CD4-positive, alpha-beta T cell treated with Interleukin-1 beta for 1 hour (primary cell): ENCODE results near the gene ARHGDIB.
A peak's percentile ranks its signal among the peaks of the same experiment; 100 is the strongest.

Experiments used
- DNase-seq, 2 donors: peaks; one replicate each; pipeline ENCODE4 v3.0.0-alpha.2; 2020 to 2022

The ARHGDIB gene

DNA sequence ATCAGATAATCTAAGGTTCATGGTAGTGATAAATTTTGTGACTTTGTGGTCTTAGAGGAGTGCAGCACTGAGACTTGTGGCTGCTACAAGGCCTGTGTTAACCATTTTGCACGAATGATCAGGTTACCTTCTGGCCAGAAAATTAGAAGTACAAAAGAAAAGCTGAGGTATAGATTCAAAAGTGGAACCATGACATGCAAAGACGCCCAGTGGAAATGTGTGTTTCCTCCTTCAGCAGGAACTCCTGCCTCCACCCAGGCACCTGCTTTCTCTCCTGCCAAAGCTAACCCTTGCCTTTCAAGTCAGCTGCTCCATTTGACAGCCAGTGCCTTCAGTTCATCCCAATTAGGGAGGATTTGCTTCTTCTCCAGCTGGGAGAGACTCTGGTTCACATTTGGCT lies 21.6 kb upstream of the ARHGDIB start:
- DNase-seq, result no peak

DNA sequence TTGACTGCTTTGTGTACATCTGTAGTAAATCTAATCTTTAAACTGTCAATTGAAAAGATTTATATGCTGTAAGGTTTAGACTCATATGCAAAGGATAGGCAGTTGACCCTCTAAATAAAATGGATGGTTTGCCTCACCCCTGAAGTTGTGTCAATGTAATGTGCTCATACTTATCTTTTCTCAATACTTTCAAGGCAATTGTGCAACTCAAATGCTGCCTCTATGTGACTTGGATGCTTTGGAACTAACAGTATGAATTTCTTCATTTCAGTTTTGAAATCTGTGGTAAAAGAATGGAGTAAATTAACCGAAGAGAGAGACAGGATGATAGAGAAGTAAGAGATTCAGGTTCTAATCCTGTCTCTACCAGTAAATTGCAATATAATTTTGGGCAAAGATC lies 21.2 kb upstream of the ARHGDIB start:
- DNase-seq, result no peak

DNA sequence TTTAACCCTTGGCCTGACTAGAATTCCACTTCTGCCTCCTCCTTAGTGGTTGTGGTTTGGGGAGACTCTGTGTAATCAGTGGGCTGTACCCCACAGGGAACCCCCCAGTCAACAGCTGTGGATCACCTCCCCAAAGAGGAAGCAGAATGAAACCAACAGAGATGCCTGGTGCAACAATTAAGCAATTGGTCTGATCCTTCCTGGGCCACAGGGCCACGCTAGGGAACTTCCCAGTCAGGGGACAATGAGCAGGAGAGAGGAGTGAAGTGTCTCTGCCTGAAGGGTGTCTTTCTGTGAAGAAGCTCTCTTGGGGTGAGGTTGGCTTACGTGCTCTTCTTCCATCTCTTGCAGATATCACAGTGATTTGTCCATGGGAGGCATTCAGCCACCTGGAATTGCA lies 19.6 kb upstream of the ARHGDIB start:
- DNase-seq, result peak in 1 of 2 donors; percentile 71

DNA sequence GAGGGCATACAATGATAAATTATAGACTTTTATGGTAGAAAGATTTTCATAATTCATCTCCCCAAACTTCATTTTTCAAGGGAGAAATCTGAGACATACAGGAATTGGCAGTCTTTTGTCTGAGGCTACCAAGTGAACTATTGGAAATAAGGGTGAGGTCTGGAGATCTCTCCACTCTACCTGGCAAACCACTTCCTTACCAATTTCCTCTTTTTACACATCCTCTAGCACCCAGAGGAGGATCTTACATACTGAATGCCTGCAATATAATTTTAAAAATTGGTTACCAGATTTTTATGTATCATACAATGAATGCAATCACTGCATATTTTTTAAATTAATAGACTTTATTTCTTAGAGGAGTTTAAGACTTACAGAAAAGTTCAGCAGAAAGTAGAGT lies 18.1 kb upstream of the ARHGDIB start:
- DNase-seq, result no peak

DNA sequence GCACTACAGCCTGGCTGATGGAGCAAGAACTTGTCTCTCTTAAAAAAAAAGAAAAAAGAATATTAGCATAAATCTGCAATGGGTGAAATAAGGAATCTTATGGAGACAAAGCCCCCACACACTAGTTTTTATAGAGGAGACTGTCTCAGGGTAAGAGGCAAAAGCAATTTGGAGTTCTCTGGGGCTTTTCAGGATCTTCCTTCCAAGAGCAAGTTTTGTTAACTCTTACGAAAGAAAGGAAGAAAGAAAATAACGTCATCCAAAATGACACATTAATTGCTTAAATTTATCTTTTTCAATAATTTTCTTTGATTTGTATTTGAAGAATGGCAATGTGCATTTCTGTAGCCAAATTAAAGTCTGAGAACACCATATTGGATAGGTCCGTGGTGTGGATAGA lies 15.3 kb upstream of the ARHGDIB start:
- no peak for DNase-seq

DNA sequence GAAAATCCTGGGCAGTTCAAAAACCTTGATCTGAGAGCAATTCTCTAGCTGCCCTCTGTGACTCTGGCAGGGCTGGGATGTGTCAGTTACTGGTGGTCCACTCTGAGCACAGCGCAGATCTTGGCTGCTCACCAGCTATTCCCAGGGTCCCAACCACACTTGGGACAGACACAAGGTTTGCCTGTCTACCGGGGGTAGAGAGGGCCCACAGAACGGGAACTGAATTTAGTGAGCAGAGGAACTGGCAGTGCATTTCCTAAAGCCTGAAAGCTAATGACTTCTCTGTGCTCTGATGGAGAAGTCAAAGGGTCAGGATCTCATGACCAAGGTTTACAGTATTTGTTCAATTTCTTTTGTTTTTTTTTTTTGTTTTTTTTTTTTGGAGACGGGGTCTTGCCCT lies 14.1 kb upstream of the ARHGDIB start:
- no peak for DNase-seq

DNA sequence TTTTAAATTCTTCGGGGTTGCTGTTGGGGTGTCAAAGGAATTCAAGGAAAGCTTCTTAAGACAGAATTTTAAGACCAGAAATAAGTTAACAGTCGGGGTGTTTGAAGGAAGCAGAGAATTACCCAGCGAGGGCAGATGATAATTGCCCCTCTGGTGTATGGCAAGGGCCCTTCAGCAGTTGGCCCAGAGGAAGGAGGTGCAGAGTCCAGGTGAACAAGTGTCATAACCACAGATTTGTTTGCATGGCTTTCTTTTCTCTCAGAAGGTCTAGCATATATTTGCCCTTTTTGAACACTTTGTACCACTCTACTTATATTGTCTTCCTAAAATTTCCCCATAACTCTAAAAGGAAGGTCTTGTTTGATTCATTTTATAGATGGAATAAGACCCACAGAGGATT lies 13.2 kb upstream of the ARHGDIB start:
- no peak for DNase-seq

DNA sequence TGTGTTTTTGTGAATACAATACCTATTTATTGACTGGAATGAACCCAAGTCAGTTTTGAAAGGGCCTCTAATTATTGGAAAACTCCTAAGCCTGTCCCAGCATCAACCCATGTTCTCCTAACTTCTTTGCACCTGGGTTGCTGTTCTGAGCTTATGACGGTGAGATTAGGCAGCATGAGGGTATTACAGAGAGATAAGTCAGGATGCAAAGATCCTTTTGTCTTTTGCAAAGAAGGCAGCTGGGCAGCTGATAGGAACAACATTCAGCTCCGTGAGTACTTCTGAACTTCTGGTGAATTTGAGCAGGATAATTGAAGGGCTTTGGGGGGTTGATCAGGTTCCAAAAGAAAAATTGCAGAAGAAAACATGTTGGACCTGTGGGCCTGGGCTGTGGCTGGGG lies 11.4 kb upstream of the ARHGDIB start, which contains the start of gene PDE6H:
PDE6H (plus strand) TSS at position 227 of the 400 bp plus-strand sequence. CDS start 4,971 bp downstream, outside the sequence.
- DNase-seq, result no peak

DNA sequence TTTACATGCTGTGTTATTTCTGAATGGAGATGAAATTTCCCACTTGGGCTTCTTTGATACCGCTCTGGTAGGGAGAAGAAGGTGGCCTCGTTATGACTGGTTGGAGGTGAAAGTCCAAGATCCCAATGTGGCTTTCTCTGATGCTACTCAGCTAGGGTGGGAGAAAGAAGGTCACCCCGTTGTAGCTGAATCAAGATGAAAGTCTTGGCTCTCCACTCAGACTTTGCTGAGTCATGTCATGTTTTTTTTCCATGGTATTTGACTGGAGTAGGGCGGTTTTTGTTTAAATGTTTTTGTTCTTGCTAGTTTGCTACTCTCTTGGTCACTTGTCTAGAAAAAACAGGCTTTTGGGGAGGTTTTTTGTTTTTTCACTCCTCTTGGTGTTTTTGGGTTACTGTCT lies 9.1 kb upstream of the ARHGDIB start:
- DNase-seq, result no peak

DNA sequence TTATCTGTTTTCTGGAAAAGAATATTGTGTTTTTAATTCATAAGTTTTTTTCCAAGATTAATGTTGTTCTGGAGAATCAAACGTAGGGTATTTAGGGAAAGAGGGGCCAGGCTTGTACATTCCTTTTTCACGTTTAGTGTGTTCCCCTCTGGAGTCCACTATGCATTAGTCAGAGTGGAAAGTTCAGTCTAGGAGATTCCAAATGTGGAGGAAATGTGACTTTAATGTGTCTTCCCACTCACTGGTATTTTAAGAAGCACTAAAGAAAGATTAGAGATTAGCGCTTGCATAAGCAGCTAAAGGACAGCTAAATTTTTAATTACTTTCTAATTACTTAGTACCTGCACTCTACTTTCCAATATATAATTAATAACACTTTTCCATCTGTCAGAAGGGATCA lies 7.1 kb upstream of the ARHGDIB start:
- DNase-seq, result no peak

DNA sequence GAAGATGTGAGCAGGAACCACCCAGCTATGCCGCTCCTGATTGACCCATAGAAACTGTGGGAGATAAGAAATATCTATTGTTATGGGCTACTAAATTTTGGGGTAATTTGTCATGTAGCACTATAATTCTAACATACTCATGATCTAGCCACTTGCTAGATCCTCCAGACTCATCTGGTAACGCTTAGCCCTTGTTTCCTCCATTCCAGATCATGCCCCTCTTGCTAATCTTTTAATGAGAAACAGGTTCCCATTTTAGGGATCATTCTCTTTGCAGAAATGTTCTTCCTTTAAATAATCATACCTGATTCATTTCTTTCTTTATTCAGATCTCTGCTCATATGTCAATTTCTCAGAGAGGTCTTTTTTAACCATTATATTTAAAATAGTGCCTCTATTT lies 3.8 kb upstream of the ARHGDIB start:
- DNase-seq, result no peak

DNA sequence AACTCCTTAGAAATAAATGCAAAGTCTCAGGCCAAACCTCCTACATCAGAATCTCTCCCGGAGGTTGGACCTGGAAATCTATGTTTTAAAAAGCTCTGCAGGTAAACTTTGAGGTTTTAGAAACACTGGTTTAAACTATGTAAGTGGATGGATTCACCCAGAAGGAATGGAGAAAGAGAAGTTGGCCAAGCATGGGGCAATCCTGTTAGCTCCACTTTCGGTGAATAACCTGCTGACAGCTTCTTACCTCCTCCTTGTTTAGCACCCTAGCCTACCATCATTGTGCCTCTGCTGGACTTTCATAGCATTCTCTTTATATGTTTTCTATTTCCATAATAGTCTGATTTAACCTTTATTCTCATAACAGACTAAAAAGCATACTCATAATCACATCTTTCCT lies 3.0 kb upstream of the ARHGDIB start:
- DNase-seq, result no peak

DNA sequence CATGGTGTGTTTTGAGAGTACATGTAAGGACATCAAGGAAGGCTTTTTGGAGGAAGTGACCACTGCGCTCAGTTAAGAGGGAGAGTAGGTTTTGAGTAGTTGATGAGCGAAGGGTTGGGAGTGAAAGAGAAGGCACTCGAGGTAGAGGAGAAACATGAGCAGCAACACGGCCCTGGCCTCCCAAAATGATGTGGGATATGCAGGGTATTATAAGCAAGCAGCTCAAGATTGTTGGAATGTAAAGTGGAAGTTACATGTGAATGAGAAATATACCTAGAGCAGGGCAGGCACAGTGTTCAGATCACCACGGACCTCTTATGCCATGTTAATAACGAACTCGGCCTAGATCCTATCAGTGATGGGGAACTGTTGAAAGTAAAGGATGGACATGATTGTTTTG lies 2.1 kb upstream of the ARHGDIB start:
- no peak for DNase-seq

DNA sequence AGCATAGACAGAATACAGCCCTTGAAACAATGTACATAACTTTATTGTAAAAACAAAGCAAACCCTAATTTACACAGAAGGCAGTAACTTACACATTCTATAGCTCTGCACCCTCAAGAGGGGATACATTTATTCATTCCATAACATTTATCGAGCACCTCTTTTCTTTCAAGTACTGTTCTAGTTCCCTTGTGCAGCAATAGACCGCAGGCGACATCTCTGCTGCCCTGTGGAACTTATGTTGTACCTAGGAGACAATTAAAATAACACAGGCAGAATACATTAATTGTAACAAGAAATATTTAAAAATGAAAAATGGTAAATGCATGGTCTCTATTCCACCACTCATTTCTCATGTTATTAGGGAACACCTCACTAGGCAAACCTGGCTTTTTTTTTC lies 1.4 kb upstream of the ARHGDIB start:
- DNase-seq, result no peak

DNA sequence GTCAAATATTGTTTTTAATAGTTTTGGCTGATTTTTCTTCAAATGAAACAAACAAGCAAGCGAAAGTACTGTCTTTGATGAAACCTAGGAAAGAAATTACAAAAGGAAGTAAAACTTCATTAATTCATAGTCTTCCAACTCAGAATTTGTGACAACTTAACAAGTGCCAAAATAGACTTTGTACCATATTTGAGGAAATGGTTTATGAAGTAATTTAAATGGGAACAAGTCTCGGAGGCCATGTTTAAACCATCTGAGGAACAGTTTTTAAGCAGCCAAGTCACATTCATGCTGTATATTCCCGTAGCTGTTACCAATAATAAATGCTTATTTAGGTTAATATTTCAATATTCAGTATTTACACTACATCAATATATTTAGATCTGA lies 745 bp upstream of the ARHGDIB start:
- peak in 1 of 2 donors; percentile 32 for DNase-seq

DNA sequence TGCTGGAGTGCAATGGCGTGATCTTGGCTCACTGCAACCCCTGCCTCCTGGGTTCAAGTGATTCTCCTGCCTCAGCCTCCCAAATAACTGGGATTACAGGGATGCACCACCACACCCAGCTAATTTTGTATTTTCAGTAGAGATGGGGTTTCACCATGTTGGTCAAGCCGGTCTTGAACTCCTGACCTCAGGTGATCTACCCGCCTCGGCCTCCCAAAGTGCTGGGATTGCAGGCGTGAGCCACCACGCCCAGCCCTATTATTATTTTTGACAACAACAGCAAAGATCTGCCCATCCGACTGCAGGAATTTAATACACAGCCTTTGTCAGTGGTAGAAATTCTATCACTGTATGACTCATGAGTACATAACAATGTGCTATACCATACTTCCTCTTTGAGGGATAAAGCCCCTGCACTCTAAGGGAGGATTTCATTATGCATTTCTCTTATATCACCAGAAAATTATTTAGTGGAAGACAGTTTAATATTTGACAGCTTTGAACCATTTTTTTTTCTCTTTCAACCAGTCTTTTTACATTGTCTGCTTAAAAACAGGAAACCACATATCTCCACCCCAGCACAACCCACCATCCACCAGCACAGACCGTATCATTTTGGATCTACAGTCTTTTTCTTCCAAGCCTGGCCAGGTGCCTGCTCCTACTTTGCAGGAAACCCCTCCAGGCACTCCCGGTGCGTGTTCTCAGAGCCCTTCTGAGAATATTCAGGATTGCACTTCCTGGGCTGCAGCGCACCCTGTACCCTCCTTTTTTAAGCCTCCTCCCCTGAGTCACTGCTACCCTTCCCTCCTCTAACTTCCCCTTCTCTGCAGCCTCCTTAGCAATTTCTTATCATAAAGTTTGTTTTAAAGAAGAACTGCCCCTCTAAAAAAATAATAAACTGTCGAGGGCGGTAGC lies 594 bp downstream of the ARHGDIB start:
- DNase-seq, result peak; percentile 61 to 66

DNA sequence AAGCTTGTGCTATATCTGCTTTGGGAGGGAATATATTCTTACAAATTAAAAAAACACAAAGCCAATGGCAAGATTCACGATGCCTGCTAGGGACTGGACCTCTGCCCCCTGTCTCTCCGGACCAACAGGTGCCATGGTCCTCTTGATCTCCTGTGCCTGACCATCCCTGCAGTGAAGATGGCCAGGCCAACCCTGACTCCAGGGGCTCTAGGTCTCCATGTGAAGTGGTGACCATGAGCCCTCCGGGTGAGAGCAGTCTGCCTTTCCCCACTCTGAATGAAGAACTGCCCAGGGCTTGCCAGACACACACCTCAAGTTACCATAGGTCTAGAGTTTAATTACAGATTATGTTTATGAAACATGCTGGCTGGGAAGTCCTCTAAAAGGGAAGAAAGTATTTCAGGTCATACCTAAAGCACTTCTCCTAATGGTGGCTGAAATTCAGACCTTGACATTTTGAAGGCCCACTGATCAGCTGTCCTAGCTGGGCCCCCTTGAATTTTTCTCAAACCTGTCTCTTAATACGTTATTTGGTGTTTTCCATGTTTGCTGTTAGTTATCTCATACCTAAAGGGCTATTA lies 1.4 kb downstream of the ARHGDIB start:
- peak in 1 of 2 donors; percentile 23 for DNase-seq

DNA sequence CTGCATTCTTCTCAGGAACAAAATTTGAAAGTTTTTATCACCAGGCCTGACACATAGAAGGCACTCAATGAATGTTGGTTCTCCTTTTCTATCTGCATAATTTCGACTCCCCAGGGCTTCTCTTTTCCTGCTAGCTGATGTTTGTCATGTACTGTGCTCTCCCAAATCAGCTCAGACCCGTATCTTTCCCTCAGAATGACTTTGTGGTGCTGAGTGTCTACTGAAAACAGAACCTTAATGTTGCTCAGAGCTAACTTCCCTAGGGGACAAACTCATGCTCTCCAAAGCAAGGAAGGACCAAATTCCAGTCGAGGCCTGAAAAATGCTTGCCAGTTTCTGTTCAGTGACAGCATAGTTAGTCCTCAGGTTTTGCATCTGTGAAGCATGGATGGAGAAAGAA lies 1.9 kb downstream of the ARHGDIB start:
- peak in 1 of 2 donors; percentile 25 for DNase-seq

DNA sequence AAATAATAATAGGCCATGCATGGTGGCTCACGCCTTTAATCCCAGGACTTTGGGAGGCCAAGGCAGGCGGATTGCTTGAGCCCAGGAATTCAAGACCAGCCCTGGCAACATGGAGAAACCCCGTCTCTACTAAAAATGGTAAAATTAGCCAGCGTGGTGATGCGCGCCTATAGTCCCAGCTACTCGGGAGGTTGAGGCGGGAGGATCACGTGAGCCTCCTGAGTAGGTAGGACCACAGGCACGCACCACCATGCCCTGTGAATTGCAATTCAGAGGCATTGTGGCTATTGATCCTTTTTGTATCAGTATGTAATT lies 2.3 kb downstream of the ARHGDIB start:
- DNase-seq, result peak in 1 of 2 donors; percentile 33

DNA sequence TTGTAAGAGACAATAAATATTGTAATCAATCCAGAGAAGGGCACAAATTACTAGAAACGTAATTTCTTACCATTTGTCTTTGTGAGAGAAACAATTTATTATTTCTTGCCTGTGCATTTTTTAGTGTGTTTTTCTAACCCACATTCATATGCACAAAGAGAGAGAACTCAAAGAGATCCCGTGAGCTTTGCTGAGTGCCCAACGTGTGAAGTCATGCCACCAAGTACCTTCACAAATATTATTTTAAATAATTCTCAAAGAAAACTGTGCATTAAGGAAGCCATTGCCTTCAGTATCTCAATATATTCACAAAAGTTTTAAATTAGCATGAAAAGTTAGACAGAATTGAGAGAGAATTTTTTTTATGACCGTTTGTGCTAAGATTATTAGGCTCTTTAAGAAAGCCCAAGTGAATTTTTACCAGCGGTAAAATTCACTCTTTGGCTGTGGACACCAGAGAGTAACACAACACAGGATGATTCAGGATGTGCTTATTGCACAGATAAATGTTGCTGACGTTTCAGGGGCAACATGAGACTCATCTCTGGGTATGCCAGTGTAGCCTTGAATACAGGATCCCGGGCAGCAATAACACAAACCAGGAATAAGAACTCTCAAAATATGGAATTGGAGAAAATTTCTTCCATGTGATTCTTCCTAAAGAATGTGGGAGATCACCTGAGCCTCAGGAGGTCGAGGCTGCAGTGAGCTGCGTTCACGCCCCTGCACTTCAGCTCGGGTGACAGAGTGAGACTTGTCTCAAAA lies 2.9 kb downstream of the ARHGDIB start:
- DNase-seq, result peak in 1 of 2 donors; percentile 47

DNA sequence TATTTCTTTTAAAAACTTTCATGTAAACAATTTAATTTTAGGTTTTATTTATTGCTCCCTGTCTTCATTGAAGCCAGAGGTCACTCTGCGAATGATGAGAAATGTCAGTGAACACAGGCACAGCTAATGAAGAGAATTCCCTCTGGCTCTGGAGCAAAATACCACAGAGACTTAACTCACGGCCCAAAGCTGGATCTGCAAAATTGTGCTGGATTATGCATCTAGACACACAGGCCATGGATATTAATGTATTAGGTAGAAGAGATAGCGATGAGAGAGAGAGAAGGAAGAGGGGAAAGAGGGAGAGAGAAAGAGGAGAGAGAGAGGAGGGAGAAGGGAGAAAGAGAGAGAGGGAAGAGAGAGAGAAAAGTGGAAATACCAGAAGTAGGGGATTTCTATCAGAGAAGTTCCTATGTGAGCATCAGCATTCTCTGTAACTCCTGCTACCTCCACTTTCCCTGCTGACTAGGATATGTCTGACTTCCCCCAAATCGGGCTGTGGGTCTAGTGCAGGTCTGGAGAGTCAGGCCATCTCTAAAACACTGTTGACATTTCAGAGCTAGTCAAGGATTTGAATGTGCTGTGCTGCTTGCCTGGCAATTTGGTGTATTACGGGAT lies 3.7 kb downstream of the ARHGDIB start:
- DNase-seq, result peak in 1 of 2 donors; percentile 30

DNA sequence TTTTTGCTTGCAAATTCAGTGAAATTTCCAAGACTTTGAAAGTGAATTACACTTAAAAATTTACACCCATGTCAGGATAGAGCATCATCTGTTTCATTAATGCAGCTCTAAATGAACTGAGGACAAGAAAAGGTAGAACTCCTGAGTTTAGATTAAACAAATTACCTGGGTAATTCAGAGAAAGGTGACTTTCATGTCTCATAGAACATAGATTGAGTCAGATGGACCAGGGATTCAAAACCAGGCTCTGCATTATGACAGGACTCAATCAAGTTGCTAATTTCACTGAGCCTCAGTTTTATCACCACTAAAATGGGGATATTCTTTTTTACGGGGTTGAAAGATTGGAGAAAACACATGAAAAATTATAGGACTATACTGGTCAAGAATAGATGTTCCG lies 4.5 kb downstream of the ARHGDIB start:
- DNase-seq, result no peak
